ENCODE results near the gene HORMAD1. TPM values are rescaled to one million over a fixed set of nuclear protein-coding genes. Genes with fewer than 3 reads are reported as not detected.
"Not testable (repeated sequence)": the region's sequence is repeated elsewhere in the genome, so short reads cannot be mapped to it uniquely, and the experiment has no call there.

The HORMAD1 gene, protein sequence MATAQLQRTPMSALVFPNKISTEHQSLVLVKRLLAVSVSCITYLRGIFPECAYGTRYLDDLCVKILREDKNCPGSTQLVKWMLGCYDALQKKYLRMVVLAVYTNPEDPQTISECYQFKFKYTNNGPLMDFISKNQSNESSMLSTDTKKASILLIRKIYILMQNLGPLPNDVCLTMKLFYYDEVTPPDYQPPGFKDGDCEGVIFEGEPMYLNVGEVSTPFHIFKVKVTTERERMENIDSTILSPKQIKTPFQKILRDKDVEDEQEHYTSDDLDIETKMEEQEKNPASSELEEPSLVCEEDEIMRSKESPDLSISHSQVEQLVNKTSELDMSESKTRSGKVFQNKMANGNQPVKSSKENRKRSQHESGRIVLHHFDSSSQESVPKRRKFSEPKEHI
- under 1 TPM in 1 of 6 donors, not detected in 5; 0.56 TPM for polyA plus RNA-seq (ENCODE audit: low read depth in 6 of 6)

- Mint-ChIP-seq H3K9me3 (no peaks in the 10 kb centered on the region), H3K4me3 (no peak within 1 kb of the TSS), H3K36me3 (no peaks in the 10 kb centered on the region), H3K27me3 (no peaks in the 10 kb centered on the region), H3K27ac (peak within 1 kb of the TSS in 2 of 6 donors; percentile 20 to 56), H3K4me1 (no peaks in the 10 kb centered on the region)
- ATAC-seq (ENCODE audit: low read depth in 2 of 2) (no peak), DNase-seq (no peak)
These were observed at the start of gene HORMAD1 for GRCh38 chr1:150720703-150721102. Gene HORMAD1, minus strand, starts transcription at chr1:150720895. Its CDS starts 1,390 bp downstream, at chr1:150719505.

DNA sequence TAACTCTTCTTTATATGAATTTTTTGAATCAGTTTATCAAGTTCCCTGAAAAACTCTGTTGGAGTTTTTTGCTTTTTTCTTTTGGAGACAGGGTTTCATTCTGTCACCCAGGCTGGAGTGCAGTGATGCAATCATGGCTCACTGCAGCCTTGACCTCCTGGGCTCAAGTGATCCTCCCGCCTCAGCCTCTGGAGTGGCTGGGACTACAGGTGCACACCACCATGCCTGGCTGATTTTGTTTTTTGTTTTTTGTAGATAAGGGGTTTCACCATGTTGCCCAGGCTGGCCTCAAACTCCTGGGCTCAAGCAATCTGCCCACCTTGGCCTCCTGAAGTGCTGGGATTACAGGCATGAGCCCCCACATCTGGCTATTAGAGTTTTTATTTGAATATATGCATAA is 47.0 kb upstream of the HORMAD1 start:
- H3K36me3 Mint-ChIP-seq; DNase-seq; H3K27me3 Mint-ChIP-seq; H3K9me3 Mint-ChIP-seq; ATAC-seq (ENCODE audit: low read depth in 2 of 2): not testable (repeated sequence)
- peak overlapping the region in 1 of 8 donors; percentile 31 for H3K4me3 Mint-ChIP-seq
- H3K27ac Mint-ChIP-seq: peak overlapping the region in 3 of 6 donors; percentile 15 to 98 (median 57)
- peaks cover 28 to 34% (median 29%) of the 10 kb centered on the region in 3 donors for H3K4me1 Mint-ChIP-seq

DNA sequence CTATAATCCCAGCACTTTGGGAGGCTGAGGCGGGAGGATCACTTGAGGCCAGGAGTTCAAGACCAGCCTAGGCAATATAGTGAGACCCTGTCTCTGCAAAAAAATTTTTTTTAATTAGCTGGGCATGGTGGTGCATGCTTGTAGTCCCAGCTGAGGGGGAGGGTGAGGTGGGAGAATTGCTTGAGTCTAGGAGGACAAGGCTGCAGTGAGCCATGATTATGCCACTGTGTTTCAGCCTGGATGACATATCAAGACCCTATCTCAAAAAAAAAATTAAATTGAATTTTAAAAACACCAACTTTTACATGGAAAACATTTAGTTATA is 45.2 kb upstream of the HORMAD1 start:
- not testable (repeated sequence) for H3K9me3 Mint-ChIP-seq, H3K27me3 Mint-ChIP-seq, H3K36me3 Mint-ChIP-seq, DNase-seq
- Mint-ChIP-seq H3K4me1 (peaks cover 40 to 45% (median 43%) of the 10 kb centered on the region in 3 donors), H3K4me3 (peak overlapping the region; percentile 93 to 98 (median 96)), H3K27ac (peak overlapping the region; percentile 97 to 99 (median 98))
- peak; percentile 11 to 29 for ATAC-seq (ENCODE audit: low read depth in 2 of 2)

GRCh38 chr1:150765296-150765976 is 44.7 kb upstream of the HORMAD1 start, which contains the start of gene CTSS:
Gene CTSS, minus strand, starts transcription at chr1:150765778. Its CDS starts 1,015 bp downstream, at chr1:150764763.
- peak within 1 kb of the TSS; percentile 97 to 99 (median 98) for H3K27ac Mint-ChIP-seq
- H3K4me3 Mint-ChIP-seq: peak within 1 kb of the TSS; percentile 93 to 98 (median 96)
- peaks cover 9 to 11% of the 10 kb centered on the region in 2 donors for H3K36me3 Mint-ChIP-seq
- H3K4me1 Mint-ChIP-seq: peaks cover 40 to 50% (median 48%) of the 10 kb centered on the region in 3 donors
- peak; percentile 77 for DNase-seq
- H3K27me3 Mint-ChIP-seq: no peaks in the 10 kb centered on the region
- ATAC-seq (ENCODE audit: low read depth in 2 of 2): peak; percentile 94 to 95
- peaks cover 0 to under 1% (median 0%) of the 10 kb centered on the region in 7 donors for H3K9me3 Mint-ChIP-seq

- no peaks in the 10 kb centered on the region for H3K27me3 Mint-ChIP-seq
- H3K36me3 Mint-ChIP-seq: peaks cover 13 to 17% of the 10 kb centered on the region in 2 donors
- H3K9me3 Mint-ChIP-seq: peaks cover 0 to 4% (median 0%) of the 10 kb centered on the region in 7 donors
- ATAC-seq (ENCODE audit: low read depth in 2 of 2): no peak
- peak overlapping the region; percentile 97 to 99 (median 98) for H3K27ac Mint-ChIP-seq
- peaks cover 47 to 58% (median 56%) of the 10 kb centered on the region in 3 donors for H3K4me1 Mint-ChIP-seq
- DNase-seq: no peak
- H3K4me3 Mint-ChIP-seq: peak overlapping the region; percentile 93 to 98 (median 96)
These were observed 44.0 kb upstream of the HORMAD1 start for GRCh38 chr1:150764617-150765101.

GRCh38 chr1:150763018-150763417 is 42.3 kb upstream of the HORMAD1 start:
- DNase-seq (no peak), ATAC-seq (ENCODE audit: low read depth in 2 of 2) (no peak)
- peak overlapping the region; percentile 69 to 98 (median 86) for H3K4me3 Mint-ChIP-seq
- H3K4me1 Mint-ChIP-seq: peaks cover 53 to 65% (median 64%) of the 10 kb centered on the region in 3 donors
- H3K9me3 Mint-ChIP-seq: peaks cover 0 to 4% (median 0%) of the 10 kb centered on the region in 7 donors
- peak overlapping the region in 4 of 6 donors; percentile 34 to 87 (median 66) for H3K27ac Mint-ChIP-seq
- peaks cover 13 to 25% of the 10 kb centered on the region in 2 donors for H3K36me3 Mint-ChIP-seq
- H3K27me3 Mint-ChIP-seq: no peaks in the 10 kb centered on the region

GRCh38 chr1:150762552-150762951 is 41.9 kb upstream of the HORMAD1 start:
- ATAC-seq (ENCODE audit: low read depth in 2 of 2) (no peak), DNase-seq (no peak)
- Mint-ChIP-seq H3K4me1 (peaks cover 53 to 65% (median 63%) of the 10 kb centered on the region in 3 donors), H3K27me3 (no peaks in the 10 kb centered on the region), H3K27ac (peak overlapping the region in 5 of 6 donors; percentile 34 to 87 (median 58)), H3K36me3 (peaks cover 13 to 25% of the 10 kb centered on the region in 2 donors), H3K9me3 (peaks cover 0 to 4% (median 0%) of the 10 kb centered on the region in 7 donors), H3K4me3 (peak overlapping the region; percentile 69 to 98 (median 86))

GRCh38 chr1:150761801-150762200 is 41.1 kb upstream of the HORMAD1 start:
- Mint-ChIP-seq H3K36me3 (peaks cover 13 to 25% of the 10 kb centered on the region in 2 donors), H3K9me3 (peaks cover 0 to 4% (median 0%) of the 10 kb centered on the region in 7 donors), H3K27me3 (no peaks in the 10 kb centered on the region), H3K4me3 (peak overlapping the region in 7 of 8 donors; percentile 69 to 98 (median 87)), H3K27ac (peak overlapping the region in 1 of 6 donors; percentile 16), H3K4me1 (peaks cover 53 to 65% (median 58%) of the 10 kb centered on the region in 3 donors)
- DNase-seq (no peak), ATAC-seq (ENCODE audit: low read depth in 2 of 2) (no peak)

GRCh38 chr1:150760013-150760412 is 39.3 kb upstream of the HORMAD1 start:
- DNase-seq (peak; percentile 15), ATAC-seq (ENCODE audit: low read depth in 2 of 2) (peak; percentile 75 to 79)
- Mint-ChIP-seq H3K36me3 (peaks cover 15 to 25% of the 10 kb centered on the region in 2 donors), H3K4me3 (peak overlapping the region; percentile 1 to 93 (median 68)), H3K27ac (peak overlapping the region in 5 of 6 donors; percentile 18 to 85 (median 39)), H3K4me1 (peaks cover 43 to 51% (median 51%) of the 10 kb centered on the region in 3 donors), H3K27me3 (no peaks in the 10 kb centered on the region), H3K9me3 (peaks cover 0 to 4% (median 0%) of the 10 kb centered on the region in 7 donors)

DNA sequence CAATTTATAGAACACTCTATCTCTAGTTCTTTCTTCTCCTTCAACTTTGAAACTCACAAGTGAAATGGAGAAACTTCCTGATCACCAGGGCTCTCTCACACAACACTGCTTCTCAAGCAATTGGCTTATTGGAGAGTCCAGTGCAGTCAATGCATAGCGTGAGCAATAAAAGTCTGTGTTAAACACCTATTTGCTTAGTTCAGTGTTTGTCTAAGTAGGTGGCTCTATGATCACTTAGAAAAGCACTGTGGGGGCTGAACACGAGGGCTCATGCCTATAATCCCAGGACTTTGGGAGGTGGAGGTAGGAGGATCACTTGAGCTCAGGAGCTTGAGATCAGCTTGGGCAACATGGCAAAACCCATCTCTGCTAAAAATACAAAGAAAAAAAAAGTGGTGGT is 32.7 kb upstream of the HORMAD1 start:
- peak overlapping the region in 2 of 6 donors; percentile 60 to 79 for H3K27ac Mint-ChIP-seq
- peaks cover 16 to 18% of the 10 kb centered on the region in 2 donors for H3K36me3 Mint-ChIP-seq
- H3K9me3 Mint-ChIP-seq: no peaks in the 10 kb centered on the region
- peaks cover 6 to 14% (median 8%) of the 10 kb centered on the region in 3 donors for H3K4me1 Mint-ChIP-seq
- no peak overlapping the region for H3K4me3 Mint-ChIP-seq
- ATAC-seq (ENCODE audit: low read depth in 2 of 2): no peak
- H3K27me3 Mint-ChIP-seq: no peaks in the 10 kb centered on the region
- DNase-seq: no peak

DNA sequence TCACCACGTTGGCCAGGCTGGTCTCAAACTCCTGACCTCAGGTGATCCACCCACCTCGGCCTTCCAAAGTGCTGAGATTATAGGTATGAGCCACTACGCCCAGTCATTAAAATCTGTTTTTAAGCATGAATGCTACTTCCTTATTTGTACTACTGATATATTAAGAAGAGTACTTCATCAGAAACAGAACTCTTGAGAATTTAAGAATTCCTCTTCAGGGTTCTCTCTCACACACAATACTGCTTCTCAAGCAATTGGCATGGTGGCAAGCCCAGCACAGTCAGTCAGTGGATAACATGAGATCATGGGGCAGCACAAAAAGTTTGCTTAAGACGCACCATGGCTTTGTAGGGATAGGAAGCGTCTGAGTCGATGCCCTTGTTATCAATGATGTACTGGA is 30.7 kb upstream of the HORMAD1 start:
- H3K27ac Mint-ChIP-seq: peak overlapping the region in 3 of 6 donors; percentile 55 to 76 (median 66)

GRCh38 chr1:150749720-150750311 is 29.1 kb upstream of the HORMAD1 start:
- peaks cover 3 to 14% (median 8%) of the 10 kb centered on the region in 3 donors for H3K4me1 Mint-ChIP-seq
- H3K9me3 Mint-ChIP-seq: no peaks in the 10 kb centered on the region
- no peak overlapping the region for H3K4me3 Mint-ChIP-seq
- no peaks in the 10 kb centered on the region for H3K27me3 Mint-ChIP-seq
- ATAC-seq (ENCODE audit: low read depth in 2 of 2): no peak
- peak overlapping the region in 2 of 6 donors; percentile 29 to 88 for H3K27ac Mint-ChIP-seq
- peaks cover 14 to 16% of the 10 kb centered on the region in 2 donors for H3K36me3 Mint-ChIP-seq
- DNase-seq: no peak

More for the DNA sequence above, 30.7 kb upstream of the HORMAD1 start:
- no peaks in the 10 kb centered on the region for H3K9me3 Mint-ChIP-seq
- no peak for DNase-seq
- H3K27me3 Mint-ChIP-seq: no peaks in the 10 kb centered on the region
- peaks cover 16 to 18% of the 10 kb centered on the region in 2 donors for H3K36me3 Mint-ChIP-seq
- peaks cover 3 to 14% (median 8%) of the 10 kb centered on the region in 3 donors for H3K4me1 Mint-ChIP-seq
- no peak for ATAC-seq (ENCODE audit: low read depth in 2 of 2)
- no peak overlapping the region for H3K4me3 Mint-ChIP-seq
